ENCODE data around the gene KIAA0930.

GRCh38 chr22:45188779-45189178 is 51.9 kb downstream of the KIAA0930 start:
- TF ChIP-seq REST (IDR thresholded peaks at IDR 0.05; ENCODE audit: unreplicated experiment): no peak
- no peak for TF ChIP-seq CTCF (conservative IDR thresholded peaks at IDR 0.05; ENCODE audit: low read depth in 2 of 2)
- TF ChIP-seq ZNF331 (CRISPR knock-in tag; IDR thresholded peaks at IDR 0.05; ENCODE audit: low read depth): no peak
- TF ChIP-seq JUNB (IDR thresholded peaks at IDR 0.05; ENCODE audit: unreplicated experiment): no peak
- TF ChIP-seq EZH2 (IDR thresholded peaks at IDR 0.05; ENCODE audit: low read depth, unreplicated experiment): no peak

Data from GM23338 (cell line).